NCI-H187 treated with DMSO at 0.1 percent for 48 hours (cell line): ENCODE results near the gene SYNE2.

Experiments used
- DNase-seq: peaks from one replicate; lab custom pipeline; 2025; lab: John Stamatoyannopoulos, UW

The SYNE2 gene

DNA sequence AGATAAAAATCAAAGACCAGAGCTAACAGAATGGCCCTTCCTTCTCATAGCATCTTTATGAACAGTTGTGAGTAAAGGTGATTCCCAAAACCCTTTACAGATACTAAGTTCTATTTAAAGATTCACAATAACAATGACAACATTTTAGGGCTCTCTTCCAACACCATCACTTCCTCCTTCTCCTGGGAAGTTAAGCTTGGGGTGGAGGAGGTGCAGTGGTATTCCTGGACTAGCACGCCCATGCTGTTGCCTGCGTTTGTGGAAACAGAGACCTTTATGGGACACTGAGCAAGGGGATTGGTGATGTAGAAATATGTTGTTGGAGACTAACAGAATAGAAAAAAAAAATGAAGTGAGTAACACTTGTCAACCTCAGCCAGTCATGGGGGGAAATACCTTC is 22.5 kb downstream of the SYNE2 start:
- DNase-seq = no peak

DNA sequence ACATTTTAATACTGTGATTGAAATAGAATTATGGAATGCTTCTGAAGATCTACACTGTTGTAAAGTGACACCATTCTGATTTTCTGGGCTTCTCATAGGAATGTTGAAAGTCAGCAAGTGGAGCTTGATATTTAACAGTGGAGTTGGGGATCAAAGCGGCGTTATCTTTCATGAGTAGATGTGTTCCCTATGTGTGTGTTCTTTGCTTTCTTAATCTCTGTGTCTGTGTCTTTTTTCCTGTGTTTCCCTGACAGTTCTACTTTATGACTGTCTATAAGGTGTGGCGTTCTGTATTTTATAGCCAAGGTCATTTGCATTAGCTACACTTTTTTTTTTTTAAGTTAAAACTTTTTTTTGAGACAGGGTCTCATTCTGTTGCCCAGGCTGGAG is 24.7 kb downstream of the SYNE2 start:
- DNase-seq = no peak

DNA sequence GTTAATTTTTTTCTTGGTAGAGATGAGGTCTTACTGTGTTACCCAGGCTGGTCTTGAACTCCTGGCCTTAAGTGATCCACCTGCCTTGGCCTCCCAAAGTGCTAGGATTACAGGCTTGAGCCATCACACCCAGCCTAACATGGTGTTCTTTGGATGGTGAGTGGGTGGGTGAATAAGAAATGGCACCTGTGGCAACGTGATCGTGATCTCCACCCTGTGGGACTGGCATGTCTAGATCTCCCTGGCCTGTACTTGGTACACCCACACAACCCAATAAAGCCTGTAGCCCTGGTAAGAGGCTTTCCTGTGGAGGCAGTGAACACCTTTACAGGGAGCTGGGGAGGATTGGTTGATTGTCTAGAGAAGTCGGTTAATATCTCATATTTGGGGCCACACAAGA is 25.2 kb downstream of the SYNE2 start:
- no peak for DNase-seq

DNA sequence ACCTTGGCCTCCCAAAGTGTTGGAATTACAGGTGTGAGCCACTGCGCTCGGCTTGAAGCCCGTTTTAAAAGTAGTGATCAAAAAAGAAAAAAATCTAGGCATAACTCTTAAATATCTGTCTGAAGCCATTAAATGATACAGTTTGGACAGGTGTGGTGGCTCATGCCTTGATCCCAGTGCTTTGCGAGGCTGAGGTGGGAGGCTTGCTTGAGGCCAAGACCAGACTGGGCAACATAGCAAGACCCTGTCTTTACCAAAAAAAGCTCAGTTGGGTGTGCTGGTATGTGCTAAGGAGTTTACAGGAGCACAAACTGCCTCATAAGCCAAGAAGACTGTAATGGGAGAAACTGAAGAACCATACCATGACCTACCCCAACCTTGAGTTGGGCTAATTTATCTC is 26.0 kb downstream of the SYNE2 start:
- no peak for DNase-seq

DNA sequence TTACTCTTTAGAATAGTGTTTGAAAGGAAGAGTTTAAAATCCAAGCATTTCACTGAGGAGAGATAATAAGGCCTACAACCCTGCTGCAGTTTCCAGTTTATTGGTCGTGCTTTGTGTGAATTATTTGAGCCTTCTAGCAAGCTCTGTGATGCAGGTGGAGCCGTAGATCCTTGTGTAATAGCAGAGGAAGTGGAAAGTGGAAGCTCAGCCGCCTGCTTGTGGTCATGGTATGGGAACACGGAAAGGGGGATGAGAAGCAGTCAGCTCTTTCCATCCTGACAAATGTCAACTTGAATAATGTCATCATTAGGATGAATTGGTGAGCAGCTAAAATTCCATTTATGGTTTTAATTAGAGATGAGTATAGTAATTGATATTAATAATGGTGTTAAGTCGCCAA is 29.1 kb downstream of the SYNE2 start:
- no peak for DNase-seq

DNA sequence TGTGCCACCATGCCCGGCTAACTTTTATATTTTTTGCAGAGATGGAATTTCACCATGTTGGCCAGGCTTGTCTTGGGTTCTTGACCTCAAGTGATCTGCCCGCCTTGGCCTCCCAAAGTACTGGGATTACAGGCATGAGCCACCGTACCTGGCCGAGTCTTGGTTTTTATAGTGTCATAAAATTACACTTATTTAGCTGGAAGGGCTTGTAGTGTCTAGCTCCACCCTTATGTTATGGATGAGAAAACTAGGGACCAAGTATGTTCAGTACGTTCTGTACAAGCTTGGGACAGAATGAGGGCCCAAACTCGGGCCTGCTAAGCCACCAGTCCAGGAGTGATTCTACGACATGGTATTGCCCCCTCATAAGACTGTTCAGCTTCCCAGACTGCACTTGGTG is 35.1 kb downstream of the SYNE2 start:
- DNase-seq = no peak

DNA sequence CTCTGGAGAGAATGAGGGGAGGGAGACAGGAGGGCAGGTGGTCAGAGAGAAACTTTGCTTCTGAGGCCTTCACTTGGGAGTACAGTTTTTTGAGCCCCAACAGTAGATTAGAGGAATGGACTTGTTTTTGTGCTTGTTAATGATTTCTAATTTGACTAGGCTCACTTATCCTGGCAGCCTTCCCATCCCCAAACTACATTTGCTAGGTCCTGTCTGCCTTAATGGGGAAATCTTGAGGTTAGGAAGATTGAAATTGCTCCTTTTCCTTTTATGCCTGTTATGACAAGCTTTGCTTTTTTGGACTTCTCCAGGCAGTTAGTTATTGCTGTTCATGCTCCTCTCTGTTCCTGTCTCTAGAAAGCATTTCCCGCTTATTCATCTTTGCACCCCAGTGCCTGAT is 37.7 kb downstream of the SYNE2 start:
- DNase-seq = no peak

DNA sequence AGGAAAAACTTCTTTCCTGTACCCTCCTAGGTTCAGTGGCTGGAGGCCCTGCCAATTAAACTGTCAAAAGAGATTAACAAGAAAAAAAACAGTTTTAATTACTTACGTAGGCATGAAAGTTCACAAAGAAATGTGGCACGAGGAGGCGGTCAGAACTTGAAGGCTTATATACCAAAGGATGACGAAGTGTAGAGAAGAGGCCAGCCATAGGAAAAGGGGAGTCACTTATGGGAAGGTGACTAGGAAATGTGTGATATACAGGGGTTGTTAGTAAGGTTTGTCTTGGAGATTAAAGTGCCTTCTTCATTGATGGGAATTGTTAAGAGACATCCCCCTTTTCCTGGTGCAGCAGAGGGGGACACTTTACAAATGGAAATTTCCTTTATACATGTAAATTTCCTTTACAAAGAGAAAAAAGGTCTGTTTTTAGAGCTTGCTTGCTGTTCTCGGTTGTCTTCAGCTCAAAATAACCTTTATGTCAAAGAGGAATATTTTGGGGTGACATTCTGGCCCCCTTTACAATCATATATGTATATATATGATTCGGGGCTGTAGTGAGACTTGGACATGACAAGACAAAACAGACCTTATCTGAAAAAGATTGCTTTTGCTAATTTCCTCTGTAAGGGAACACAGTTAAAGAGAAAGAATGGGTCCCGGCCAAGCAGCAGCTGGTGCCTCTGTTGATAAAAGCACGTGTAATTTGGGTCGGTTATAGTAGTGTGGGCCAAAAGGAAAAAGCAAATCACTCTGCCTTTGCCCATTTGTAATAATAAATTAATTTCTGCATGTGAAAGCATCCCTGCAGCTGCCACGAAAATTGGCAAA is 38.6 kb downstream of the SYNE2 start:
- no peak for DNase-seq

DNA sequence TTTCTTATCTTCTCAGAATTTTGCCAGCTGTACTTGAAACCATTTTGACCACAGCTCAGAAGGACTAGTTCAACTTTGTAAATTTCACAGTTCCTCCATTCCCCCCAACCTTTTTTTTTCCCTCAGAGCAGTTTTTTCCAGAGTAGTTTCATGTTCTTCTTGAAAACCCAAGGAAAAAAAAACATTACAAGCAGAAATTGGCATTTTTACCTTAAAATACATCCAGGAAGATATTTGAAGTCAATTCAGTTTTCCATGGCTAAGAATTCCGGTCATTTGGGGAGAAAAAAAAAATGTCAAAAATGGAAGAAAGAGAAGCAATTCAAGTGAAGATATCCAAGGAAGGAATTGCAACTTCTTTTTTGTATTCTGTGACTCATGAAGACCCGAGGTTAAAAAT is 39.5 kb downstream of the SYNE2 start:
- no peak for DNase-seq

DNA sequence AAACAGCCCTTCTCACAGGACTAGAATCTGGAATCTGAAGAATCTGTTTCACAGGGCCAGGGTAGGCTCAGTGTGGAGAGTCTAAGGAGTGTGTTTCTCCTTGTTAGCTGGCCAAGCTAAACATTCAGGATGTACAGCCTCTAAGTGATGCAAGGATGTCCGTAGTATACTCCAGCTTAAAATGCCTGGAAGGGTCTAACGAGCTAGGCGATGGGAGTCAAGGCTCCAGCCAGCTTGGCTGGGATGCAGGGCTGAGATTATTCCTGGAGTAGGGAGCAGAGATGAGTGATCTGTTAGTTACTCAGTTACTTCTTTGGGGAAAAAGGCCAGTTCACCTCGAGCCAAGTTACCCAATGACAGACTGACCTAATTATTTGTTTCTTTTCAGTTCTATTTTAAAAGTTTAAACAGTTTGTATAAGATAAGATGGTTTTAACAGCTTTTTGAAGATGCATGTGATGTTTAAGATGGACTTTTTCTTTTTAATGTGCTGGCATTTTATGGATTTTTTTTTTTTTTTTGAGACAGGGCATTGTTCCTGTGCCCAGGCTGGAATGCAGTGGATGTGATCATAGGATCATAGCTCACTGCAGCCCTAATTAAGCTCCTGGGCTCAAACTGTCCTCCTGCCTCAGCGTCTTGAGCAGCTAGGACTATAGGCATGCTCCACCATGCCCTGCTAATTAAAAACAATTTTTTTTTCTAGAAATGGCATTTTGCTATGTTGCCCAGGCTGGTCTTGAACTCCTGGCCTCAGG is 41.1 kb downstream of the SYNE2 start:
- DNase-seq = no peak

DNA sequence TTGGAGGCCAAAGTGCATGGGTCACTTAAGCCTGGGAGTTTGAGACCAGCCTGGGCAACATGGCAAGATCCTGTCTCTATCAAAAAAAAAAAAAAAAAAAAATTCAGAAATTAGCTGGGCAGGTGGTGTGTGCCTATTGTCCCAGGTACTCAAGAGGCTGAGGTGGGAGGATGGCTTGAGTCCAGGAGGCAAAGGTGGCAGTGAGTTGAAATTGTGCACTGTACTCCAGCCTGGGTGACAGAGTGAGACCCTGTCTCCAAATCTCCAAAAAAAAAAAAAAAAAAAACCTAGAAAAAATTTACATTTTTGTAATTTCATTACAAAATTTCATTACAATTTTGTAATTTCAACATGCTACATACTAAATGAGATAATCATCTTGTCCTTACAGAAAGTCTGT is 42.7 kb downstream of the SYNE2 start:
- DNase-seq = no peak

DNA sequence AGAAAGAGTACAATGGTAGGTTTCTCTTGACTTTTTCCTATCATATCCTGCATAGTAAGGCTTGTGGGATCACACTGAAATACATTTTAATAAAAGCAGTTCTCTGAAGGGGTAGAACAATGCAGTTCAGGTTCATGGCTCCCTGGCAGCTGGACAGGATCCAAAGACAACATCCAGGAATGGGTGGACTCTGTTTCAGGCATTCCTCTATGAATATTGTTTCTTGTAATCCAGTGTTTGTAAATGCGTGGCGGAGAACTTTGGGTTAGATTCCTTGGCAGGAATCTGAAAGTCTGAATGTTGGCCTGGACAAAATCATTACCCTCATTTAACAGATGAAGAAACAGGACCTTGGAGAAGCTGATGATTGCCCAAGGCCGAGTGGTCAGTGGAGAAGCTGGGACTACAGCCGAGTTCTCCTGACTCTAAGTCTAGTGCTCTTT is 43.5 kb downstream of the SYNE2 start:
- DNase-seq = no peak

DNA sequence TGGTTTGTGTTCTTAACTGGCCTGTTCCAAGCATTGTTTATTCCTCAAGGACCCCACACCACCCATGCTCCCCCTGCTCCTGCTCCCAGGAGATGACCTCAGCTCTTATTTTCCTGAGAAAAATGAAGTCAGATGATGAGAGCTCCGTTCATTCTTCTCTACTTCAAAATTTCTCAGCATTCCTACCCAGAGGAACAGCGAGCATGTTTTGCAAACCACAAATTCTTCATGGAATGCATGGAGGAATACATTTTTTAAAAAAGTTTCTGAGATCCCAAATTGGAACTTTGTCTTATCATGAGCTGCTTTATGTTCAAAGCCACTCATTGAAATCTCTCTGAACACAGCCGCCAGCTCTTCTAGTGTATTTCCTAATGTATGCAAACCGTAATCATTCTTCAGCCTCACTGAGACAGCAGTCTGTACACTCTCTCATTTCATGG is 44.9 kb downstream of the SYNE2 start:
- no peak for DNase-seq

DNA sequence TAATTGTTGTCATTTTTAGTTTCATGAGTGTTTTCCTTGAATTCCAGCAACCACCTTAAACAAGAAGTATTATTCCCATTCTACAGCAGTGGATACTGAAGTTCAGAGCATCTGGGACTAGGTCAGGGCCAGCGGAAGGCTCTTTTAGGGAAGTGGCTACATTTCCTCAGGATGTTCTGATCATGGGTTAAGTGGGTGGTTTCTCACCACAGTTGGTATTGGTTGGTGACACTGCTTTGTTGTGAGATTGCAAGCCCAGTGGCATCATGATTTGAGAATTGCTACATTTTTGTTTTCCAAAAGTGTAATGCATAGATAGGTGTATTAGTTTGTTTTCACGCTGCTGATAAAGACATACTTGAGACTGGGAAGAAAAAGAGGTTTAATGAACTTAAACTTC is 47.1 kb downstream of the SYNE2 start:
- DNase-seq = no peak

DNA sequence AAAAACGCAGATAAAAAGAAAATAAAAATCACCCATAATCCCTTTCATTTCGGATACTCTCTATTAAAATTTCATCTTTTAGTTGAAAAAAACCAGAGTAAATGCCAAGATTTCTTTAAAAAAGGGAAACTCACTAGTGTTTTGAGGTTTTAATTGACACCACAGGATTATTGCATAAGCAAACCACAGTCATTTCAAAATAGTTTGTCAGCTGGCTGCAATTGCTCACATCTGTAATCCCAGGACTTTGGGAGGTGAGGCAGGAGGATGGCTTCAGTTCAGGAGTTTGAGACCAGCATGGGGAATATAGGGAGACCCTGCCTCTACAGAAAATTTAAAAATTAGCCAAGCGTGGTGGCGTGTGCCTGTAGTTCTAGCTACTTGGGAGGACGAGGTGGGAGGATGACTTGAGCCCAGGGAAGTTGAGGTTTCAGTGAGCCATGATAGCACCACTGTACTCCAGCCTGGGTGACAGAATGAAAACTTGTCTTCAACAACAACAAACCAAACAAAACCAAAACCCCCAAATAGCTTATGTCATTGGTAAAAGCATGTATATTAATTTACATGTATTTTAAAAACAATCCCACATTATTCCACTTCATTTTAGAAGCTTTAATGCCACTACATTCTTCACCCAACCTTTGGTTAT is 48.8 kb downstream of the SYNE2 start:
- DNase-seq = no peak

DNA sequence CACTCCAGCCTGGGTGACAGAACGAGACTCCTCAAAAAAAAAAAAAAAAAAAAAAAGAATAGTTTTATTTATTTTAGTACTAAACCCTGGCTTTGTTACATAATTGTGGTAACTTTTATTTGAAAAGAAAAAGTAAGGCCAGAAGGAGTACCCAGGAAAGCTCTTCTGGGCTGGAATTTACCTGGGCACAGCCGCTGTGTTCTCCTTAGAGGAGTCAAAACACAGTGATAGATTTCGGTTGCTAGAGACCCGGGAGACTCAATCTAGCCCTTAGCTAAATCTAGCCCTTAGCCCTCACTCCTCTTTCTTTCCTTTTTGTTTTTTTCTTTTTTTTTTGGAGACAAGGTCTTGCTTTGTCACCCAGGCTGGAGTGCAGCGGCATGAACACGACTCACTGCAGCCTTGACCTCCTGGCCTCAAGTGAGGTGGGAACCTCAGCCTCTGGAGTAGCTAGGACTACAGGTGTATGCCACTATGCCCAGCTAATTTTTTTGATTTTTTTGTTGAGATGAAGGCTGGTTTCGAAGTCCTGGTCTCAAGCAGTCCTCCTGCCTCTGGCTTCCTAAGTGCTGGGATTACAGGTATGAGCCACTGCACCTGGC is 49.7 kb downstream of the SYNE2 start:
- no peak for DNase-seq

DNA sequence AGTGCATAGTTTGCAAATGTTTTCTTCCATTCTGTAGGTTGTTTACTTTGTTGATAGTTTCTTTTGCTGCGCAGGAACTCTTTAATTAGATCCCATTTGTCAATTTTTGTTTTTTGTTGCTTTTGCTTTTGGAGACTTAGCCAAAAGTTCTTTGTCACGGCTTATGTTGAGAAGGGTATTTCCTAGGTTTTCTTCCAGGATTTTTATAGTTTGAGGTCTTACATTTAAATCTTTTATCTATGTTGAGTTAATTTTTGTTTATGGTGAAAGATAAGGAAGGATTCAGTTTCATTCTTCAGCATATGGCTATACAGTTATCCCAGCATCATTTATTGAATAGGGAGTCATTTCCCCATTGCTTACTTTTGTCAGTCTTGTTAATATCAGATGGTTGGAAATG is 51.9 kb downstream of the SYNE2 start:
- DNase-seq = no peak

DNA sequence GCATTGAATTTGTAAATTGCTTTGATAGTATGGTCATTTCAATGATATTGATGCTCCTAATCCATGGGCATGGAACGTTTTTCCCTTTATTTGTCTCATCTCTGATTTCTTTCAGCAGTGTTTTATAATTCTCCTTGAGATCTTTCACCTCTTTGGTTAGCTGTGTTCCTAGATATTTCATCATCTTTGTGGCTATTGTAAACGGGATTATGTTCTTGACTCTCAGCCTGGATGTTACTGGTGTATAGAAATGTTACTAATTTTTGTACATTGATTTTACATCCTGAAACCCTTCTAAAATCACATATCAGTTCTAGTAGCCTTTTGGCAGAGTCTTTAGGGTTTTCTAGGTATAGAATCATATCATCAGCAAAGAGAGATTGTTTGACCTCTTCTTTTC is 52.6 kb downstream of the SYNE2 start:
- DNase-seq = no peak

DNA sequence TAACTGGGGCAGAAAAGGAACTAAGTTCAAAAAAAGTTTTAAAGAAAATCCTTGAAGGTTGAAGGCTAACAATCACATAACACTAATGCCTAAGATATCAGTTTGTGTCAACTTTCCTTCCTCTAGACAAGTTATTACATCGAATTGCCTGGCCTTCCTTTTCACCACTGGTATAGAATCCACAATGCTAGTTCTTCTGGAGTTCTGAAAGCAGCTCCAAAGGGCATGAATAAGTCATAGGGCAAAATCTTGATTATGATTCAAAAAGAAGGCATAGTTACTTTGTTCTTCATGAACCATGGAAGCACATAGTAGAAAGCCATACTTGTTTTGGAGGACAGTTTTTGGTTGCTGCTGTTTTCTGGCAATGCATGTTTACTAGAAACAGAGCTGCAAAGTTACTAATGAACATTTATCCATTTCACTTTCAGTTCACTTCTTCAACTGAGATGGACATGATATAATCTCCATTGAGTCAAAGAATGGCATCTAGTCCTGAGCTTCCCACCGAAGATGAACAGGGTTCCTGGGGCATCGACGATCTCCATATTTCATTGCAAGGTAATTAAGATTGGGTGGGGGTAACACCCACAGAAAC is 56.0 kb downstream of the SYNE2 start:
- DNase-seq = no peak

DNA sequence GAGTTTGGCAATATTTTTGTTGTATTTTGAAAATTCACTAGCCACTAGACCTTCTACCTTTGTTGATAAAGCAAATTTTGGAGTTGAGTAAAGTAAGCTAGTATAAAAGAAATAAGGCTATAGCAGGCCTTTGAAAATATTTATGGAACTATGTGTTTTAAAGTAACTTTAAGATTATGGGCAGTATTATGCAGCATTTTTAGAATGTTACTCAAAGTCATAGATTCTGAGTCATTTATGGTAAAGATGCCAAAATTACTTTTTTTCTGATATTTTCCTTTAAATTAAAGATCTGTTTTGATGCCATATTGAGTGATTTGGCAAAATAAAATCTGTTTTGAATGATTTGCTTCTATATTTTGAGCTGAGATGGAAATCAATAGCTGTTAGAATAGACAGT is 57.2 kb downstream of the SYNE2 start:
- DNase-seq = no peak

DNA sequence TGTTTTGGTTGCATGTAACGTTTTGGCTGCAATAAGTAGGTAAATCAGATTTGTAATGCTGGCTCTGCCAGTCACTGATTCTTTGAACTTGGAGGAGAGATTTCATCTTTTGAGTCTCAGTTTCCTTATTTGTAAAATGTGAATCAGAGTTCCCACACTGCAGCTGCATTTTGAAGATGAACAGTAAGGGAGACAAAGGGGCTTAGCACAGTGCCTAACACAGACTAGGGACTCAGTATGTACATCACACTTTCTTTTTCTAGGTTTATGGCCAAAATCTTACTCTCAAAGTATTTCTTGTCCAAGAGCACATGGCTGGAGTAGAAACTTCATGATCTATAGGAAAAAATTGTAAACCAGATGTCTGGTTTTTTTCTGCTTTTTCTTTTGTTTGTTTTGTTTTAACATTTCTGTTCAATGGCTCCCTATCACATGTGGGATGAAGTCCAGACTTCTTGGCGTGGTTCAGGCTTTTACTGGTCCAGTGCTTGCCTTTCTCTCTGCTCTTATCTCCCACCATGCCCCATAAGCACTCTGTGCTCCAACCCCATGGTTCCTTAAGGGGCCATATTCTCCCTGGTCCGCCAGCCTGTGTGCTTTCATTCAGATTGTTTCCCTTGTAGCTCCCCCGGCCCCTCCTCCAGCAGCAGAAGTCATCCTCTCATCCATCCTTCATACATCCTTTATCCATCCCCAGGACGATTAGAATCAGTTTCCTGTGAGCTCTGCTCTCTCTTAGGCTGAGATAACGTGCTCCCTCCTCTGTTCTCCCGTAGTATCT is 58.0 kb downstream of the SYNE2 start:
- DNase-seq = no peak
